GM21447 (cell line): ENCODE data around the gene CELF3.

Source experiments
- ATAC-seq: cut with Tn5 transposase; IDR thresholded peaks from one replicate; pipeline ENCODE4 v1.9.1; 2021; ENCODE audit not compliant: unreplicated experiment

Gene CELF3

GRCh38 chr1:151720974-151721787 is 4.6 kb upstream of the CELF3 start, which contains the start of gene RIIAD1:
Gene RIIAD1, plus strand, starts transcription at chr1:151721522. Its CDS starts 15 bp downstream, at chr1:151721537.
- peak; percentile 65 for ATAC-seq

- no peak for ATAC-seq
These were observed 4.0 kb upstream of the CELF3 start for GRCh38 chr1:151720554-151720953.

DNA sequence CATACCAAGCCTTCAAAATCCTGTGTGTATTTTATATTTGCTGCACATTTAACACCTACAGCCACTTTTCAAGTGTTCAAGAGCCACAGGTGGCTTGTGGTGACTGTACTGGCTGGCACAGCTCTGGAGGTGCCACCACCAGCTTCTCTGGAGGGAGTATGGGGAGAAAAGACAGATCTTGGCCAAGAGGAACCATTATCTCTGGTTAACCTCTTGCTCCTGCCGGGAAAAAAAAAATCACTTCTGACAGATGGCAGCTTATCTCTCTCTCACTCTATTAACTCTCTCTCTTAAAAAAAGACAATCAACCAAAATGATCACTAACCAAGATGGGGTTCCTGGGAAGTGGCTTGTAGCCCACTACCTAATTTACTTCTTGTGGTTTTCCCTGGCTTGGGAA is 3.5 kb upstream of the CELF3 start:
- ATAC-seq = no peak

DNA sequence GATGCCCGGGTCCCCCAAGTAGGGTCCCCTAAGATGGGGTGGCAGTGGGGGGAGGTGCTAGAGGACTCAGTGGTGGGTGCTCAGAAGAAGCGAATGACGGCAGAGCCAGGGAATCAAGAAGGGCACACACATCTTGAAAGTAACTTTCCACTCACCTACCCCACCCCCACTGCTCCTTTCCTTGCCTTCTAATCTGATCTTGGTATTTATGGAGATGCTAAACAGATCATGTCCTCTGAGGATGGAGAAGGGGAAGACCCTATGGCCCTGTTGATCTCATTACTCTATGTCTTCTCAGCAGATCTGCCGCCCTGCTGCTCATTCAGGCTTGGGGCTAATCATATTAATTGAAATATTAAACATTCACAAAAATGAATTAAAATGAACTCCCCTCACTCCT is 2.1 kb upstream of the CELF3 start:
- ATAC-seq = no peak

DNA sequence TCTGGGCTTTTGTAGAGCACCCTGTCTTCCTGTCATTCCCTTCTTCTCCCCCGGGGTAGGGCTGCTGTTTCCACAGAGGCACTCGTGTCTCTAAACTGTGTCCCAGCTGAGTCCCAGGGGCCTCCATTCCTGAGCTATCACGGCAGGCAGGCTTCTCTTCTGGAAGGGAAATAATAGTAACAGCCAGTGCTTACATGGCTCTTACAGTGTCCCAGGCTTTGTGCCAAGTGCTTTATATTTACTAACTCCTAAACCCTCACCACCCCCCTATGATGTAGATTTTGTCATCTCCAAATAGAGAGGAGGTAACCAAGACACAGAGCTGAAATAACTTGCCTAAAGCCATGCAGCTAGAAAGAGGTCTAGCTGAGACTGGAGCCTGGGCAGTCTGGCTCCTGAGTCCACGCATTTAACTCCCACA is 1.4 kb upstream of the CELF3 start:
- no peak for ATAC-seq

- ATAC-seq = no peak
These were observed 219 bp downstream of the CELF3 start for GRCh38 chr1:151716405-151716762.

GRCh38 chr1:151715726-151716404 is 738 bp downstream of the CELF3 start:
- no peak for ATAC-seq

DNA sequence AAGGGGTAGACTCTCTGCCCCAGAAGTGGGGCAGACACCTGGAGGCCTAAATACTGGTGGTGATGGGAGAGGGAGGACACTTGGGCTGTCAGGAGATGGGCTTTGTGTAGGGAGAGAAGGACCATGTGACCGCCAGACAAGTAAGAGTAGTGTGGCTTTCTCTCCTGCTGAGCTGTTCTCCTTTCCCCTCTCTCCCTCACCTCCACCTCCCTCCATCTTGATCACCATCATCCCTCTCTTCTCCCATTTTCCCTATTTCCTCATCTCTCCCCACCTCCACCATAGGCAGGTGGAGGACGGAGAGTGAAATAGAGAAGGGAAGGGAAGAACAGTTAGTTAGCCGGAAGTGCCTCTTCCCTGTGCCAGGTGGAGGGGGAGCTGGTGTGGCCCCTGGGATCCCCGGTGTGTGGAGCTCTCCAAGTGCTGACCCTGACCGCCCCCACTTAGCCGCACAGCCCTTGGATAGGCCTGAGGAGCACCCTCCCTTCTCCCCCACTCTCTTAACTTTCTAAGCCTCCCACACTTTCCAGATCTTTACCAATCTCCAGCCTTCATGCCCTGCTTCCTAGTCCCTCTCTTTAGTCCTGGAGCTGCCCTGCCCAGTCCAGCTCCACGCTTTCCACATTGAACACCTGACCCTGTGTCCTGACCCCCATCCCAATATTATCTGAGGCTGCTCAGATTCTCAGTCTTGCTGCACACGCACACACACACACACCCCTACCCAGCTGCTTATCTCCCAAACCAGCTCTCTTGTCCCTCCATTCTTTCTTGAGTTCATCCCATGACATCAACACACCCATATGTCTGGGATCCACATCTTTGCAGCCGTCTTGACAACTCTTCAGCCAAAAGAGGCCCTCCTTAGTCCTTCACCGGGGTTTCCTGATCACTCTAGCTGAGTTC is 1.5 kb downstream of the CELF3 start:
- ATAC-seq = no peak

DNA sequence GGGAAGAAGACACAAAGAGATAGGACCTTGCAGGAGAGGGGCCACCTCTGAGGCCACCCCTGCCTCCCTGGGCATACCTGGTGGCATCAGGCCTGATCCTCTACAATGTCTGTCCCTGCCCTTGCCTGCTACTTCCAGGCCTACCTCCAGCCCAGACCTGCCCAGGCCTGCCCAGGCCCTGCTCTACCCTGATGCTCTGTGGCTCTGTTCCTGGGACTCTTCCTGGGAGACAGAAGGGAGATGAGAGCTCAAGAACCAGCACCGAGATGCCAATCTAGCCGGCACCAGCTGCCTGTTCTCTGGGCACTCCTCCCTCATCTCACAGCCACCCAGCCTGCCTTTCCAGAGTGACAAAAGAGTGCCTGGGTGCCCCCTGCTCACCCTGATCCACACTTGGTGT is 2.7 kb downstream of the CELF3 start:
- ATAC-seq = no peak

GRCh38 chr1:151713044-151713443 is 3.6 kb downstream of the CELF3 start:
- ATAC-seq = no peak

DNA sequence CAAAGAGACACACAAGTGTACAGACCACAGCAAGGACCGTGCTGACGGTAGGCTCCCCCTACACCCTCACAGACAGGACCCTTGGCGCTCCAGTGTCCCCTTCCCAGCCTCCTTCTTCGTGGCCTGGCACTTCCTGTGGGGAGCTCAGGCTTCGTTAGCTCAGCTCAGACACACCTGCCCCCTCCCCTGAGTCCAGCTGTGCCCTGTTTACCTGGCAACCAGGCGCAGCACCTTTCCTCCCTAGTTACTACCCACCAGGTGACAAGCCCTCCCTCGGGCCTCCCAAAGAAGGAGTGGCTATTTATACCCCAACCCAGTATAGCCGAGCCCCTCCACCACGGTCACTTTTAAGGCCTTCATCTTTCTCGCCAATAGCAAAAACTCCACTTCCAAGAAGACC is 4.7 kb downstream of the CELF3 start:
- no peak for ATAC-seq

DNA sequence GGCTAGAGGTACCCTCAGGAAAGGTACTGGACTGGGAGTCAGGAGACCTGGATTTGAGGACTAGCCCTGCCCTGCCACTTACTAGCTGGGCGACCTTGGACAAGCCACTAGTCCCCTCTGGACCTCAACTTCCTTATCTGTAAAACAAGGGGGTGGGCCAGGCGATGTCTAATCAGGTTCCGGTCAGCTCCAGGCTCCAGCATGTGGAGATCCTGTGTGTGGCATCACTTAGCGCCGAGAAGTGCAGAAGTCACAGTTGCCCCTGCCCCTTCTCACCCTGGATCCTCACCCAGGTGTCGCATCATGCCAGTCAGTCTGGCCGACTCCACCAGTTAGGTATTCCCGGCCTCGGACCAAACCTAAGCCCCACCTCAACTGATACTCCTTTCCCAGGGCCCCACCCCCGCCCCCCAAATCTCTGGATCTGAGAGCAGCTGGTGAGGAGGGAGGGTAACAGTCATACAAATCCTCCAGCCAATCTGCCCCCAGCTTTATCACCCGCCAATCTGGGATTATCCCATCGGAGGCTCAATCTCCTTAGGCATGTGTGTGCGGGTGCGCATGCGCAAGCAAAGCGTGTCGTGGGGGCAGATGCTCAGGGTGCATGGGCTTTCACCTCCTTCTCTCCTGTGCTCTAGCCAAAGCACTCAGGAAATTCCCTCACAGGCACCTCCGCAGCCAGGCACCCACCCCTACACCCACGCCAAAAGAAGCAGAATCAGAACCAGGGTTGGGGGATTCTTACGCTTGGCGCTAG is 5.4 kb downstream of the CELF3 start:
- ATAC-seq = no peak

DNA sequence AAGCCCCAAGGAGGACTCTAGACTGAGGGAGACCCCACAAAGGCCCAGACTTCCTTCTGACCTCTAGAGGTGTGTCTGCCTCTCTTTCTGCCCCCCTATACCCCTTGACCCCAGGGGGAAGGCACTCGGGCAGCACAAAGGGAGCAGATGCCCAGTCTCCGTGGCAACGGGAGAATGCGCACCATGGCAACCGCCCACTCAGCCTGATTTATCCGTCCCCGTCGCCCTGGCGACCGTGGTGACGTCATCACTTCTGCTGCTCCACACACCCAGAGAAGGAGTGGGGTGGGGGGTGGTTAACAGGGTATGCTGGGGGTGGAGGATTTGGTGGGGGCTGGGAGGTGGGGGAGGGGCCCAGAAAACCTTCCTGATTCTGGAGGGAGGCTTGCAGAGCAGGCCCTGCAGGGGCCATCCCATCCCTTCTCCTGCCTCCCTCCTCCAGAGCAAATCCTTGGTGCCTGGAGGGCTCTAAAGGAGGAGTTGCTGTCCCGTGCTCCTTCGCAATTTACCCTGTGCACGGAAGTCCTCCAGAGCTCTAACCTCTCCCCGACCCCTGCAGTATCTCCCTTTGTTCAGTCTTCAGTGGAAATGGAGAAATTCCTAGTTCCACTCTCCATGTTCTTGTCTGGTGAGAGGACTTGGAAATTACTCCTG is 6.3 kb downstream of the CELF3 start:
- ATAC-seq = no peak

DNA sequence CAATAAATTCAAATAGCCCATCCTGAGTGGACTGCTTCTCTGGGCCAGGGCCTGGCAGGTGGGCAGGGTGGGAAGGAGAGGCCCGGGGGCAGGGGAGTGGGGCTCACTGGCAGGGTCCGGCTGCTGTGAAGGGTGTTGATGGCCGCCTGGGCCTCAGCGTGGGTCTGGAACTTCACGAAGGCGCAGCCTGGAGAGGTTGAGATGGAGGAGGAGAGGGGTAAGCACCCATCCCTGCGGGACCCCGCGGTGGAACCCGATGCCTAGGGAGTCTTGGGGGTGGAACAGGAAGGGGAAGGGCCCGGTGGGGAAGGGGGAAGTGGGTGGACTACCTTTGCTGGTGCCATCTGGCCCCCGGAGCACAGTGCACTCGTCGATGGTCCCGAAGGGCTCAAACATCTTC is 7.7 kb downstream of the CELF3 start:
- ATAC-seq = no peak

DNA sequence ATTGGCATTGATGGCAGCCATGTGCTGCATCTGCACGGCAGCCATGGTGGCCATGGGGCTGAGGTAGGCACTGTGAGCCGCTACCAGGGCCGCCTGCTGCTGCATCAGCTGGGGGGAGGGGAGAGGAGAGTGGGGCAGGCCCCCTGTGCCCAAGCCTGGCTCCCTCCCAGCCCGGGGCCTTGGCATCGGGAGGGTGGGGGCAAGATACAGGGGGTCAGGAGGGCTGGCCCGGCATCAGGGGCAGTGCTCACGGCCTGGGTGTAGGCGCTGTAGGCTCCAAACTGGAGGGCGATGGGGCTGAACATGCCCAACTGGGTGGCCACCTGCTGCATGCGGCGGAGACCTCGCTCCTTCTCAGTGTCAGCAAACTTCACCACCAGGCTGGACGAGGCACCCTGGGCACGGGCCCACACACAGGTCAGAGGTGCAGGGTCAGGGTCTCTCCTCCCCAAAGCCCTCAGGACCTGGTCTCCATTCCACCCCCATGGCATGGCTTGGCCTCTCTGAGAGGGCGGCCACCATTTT is 9.0 kb downstream of the CELF3 start:
- ATAC-seq = no peak

GRCh38 chr1:151706464-151707415 is 9.9 kb downstream of the CELF3 start:
- no peak for ATAC-seq

GRCh38 chr1:151705753-151706463 is 10.7 kb downstream of the CELF3 start:
- ATAC-seq = no peak

- no peak for ATAC-seq
These were observed 11.5 kb downstream of the CELF3 start for GRCh38 chr1:151705146-151705545.
